Astrocyte (in vitro differentiated cells and primary cell): ENCODE data around the gene CELF1.

Source experiments
- EZH2 ChIP-seq: IDR thresholded peaks from 2 replicates; pipeline ENCODE4 v1.6.1; 2012; ENCODE audit warnings: mild to moderate bottlenecking, low read length, inconsistent platforms; ENCODE audit not compliant: insufficient read depth
- TF ChIP-seq, protein P1 (sequence below): IDR thresholded peaks from 2 replicates; pipeline ENCODE4 v1.5.1; 2011; ENCODE audit warnings: low read depth, mild to moderate bottlenecking, inconsistent platforms, low read length, moderate library complexity; ENCODE audit not compliant: insufficient read depth

DNA sequence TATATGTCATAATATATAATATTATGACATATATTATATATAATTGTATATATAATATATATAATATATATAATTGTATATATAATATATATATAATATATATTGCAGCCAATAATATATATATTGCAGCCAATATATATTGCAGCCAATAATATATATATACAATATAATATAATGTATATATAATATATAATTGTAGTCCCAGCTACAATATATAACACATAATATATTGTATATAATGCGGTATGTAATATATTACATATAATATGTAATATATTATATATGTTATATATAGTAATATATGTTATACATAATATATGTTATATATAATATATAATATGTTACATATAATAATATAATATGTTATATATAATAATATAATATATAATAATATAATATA is 5.8 kb upstream of the CELF1 start:
- TF ChIP-seq, protein P1, sequence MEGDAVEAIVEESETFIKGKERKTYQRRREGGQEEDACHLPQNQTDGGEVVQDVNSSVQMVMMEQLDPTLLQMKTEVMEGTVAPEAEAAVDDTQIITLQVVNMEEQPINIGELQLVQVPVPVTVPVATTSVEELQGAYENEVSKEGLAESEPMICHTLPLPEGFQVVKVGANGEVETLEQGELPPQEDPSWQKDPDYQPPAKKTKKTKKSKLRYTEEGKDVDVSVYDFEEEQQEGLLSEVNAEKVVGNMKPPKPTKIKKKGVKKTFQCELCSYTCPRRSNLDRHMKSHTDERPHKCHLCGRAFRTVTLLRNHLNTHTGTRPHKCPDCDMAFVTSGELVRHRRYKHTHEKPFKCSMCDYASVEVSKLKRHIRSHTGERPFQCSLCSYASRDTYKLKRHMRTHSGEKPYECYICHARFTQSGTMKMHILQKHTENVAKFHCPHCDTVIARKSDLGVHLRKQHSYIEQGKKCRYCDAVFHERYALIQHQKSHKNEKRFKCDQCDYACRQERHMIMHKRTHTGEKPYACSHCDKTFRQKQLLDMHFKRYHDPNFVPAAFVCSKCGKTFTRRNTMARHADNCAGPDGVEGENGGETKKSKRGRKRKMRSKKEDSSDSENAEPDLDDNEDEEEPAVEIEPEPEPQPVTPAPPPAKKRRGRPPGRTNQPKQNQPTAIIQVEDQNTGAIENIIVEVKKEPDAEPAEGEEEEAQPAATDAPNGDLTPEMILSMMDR = no peak
- TF ChIP-seq EZH2 = no peak
